GM19468 (cell line): ENCODE data around the gene MCIDAS.

Experiments
- ATAC-seq: cut with Tn5 transposase; IDR thresholded peaks from one replicate; pipeline ENCODE4 v1.9.1; 2021; ENCODE audit warnings: mild to moderate bottlenecking, moderate library complexity, moderate number of reproducible peaks; ENCODE audit not compliant: unreplicated experiment; ENCODE audit errors: extremely low read depth

The MCIDAS gene

GRCh38 chr5:55222985-55223811 lies 3.9 kb downstream of the MCIDAS start:
- ATAC-seq, result no peak

- ATAC-seq, result no peak
Measured at GRCh38 chr5:55222092-55222984, 4.8 kb downstream of the MCIDAS start.

GRCh38 chr5:55220433-55221185 lies 6.5 kb downstream of the MCIDAS start:
- no peak for ATAC-seq

- no peak for ATAC-seq
Measured at GRCh38 chr5:55219770-55220169, 7.3 kb downstream of the MCIDAS start.

GRCh38 chr5:55218967-55219366 lies 8.1 kb downstream of the MCIDAS start:
- no peak for ATAC-seq

GRCh38 chr5:55211184-55211874 lies 15.8 kb downstream of the MCIDAS start:
- ATAC-seq, result no peak

GRCh38 chr5:55205001-55205400 lies 22.1 kb downstream of the MCIDAS start:
- ATAC-seq, result no peak

- ATAC-seq, result no peak
Measured at GRCh38 chr5:55191165-55191564, 36.0 kb downstream of the MCIDAS start.

- ATAC-seq, result no peak
Measured at GRCh38 chr5:55188656-55189540, 38.2 kb downstream of the MCIDAS start.

- no peak for ATAC-seq
Measured at GRCh38 chr5:55187370-55187769, 39.7 kb downstream of the MCIDAS start.

- ATAC-seq, result no peak
Measured at GRCh38 chr5:55180016-55180415, 47.1 kb downstream of the MCIDAS start.

- ATAC-seq, result no peak
Measured at GRCh38 chr5:55177078-55177477, 50.0 kb downstream of the MCIDAS start.

GRCh38 chr5:55176176-55176818 lies 50.8 kb downstream of the MCIDAS start:
- ATAC-seq, result no peak

- ATAC-seq, result no peak
Measured at GRCh38 chr5:55175781-55176175, 51.3 kb downstream of the MCIDAS start.

- no peak for ATAC-seq
Measured at GRCh38 chr5:55173687-55174230, 53.4 kb downstream of the MCIDAS start.

GRCh38 chr5:55172937-55173686 lies 54.0 kb downstream of the MCIDAS start, which contains the start of gene CDC20B:
Gene CDC20B, minus strand, starts transcription at chr5:55173177. Its CDS starts 177 bp downstream, at chr5:55173000.
- ATAC-seq, result peak; percentile 64
